Left kidney (tissue), 2 donors: ENCODE results near the gene MMP24OS. TPM values are rescaled to one million over a fixed set of nuclear protein-coding genes. Genes with fewer than 3 reads are reported as not detected.
A peak's percentile ranks its signal among the peaks of the same experiment; 100 is the strongest.

ENCODE experiments used
- DNase-seq: peaks from one replicate; pipeline ENCODE4 v3.0.0-alpha.2; 2013
- polyA plus RNA-seq: library from polyadenylated mRNA; unstranded; fragments of 120-200 nt; gene quantifications from one replicate; pipeline ENCODE4 v1.2.1, GENCODE V29; 2013; ENCODE audit not compliant: insufficient read length

Gene MMP24OS
- polyA plus RNA-seq, 1 donor = 34.9 TPM

GRCh38 chr20:35292504-35293285 lies 14.8 kb upstream of the MMP24OS start:
- DNase-seq = no peak

- no peak for DNase-seq
Measured at GRCh38 chr20:35291654-35292503, 14.0 kb upstream of the MMP24OS start, which contains the start of gene FAM83C. Gene FAM83C, minus strand, starts transcription at chr20:35292425. Its CDS starts 121 bp downstream, at chr20:35292304.

- DNase-seq = no peak
Measured at GRCh38 chr20:35290887-35291417, 13.0 kb upstream of the MMP24OS start.

GRCh38 chr20:35290186-35290886 lies 12.4 kb upstream of the MMP24OS start:
- DNase-seq = no peak

GRCh38 chr20:35288325-35289060 lies 10.6 kb upstream of the MMP24OS start:
- no peak for DNase-seq

GRCh38 chr20:35287509-35288324 lies 9.8 kb upstream of the MMP24OS start:
- no peak for DNase-seq

GRCh38 chr20:35286899-35287508 lies 9.1 kb upstream of the MMP24OS start:
- no peak for DNase-seq

- DNase-seq = no peak
Measured at GRCh38 chr20:35286077-35286898, 8.4 kb upstream of the MMP24OS start.

- no peak for DNase-seq
Measured at GRCh38 chr20:35285806-35286076, 7.8 kb upstream of the MMP24OS start.

- no peak for DNase-seq
Measured at GRCh38 chr20:35284992-35285805, 7.3 kb upstream of the MMP24OS start.

GRCh38 chr20:35284267-35284991 lies 6.5 kb upstream of the MMP24OS start, which contains the start of gene EIF6:
Gene EIF6, minus strand, starts transcription at chr20:35284772. Its CDS starts 285 bp downstream, at chr20:35284487.
- peak; percentile 82 for DNase-seq

GRCh38 chr20:35283441-35284266 lies 5.7 kb upstream of the MMP24OS start:
- DNase-seq = no peak

- DNase-seq = no peak
Measured at GRCh38 chr20:35281506-35282101, 3.7 kb upstream of the MMP24OS start.

- no peak for DNase-seq
Measured at GRCh38 chr20:35280523-35280922, 2.6 kb upstream of the MMP24OS start.

- no peak for DNase-seq
Measured at GRCh38 chr20:35279533-35280174, 1.7 kb upstream of the MMP24OS start.

GRCh38 chr20:35279040-35279439 lies 1.1 kb upstream of the MMP24OS start:
- no peak for DNase-seq
